OCI-LY3 (cell line): ENCODE data around the gene FGD6.

Source experiments
- CTCF ChIP-seq: fragments of 200-600, 300-600 bp; sonication (generic); IDR thresholded peaks from 2 replicates; pipeline ENCODE4 v1.5.1; 2014; ENCODE audit warnings: antibody characterized with exemption, low read length, low read depth
- EZH2phosphoT487 ChIP-seq: fragments of 200-600 bp; shearing (Covaris generic); IDR thresholded peaks from 2 replicates; pipeline ENCODE4 v1.6.1; 2018; ENCODE audit warnings: antibody characterized with exemption, mixed run types, low read depth

DNA sequence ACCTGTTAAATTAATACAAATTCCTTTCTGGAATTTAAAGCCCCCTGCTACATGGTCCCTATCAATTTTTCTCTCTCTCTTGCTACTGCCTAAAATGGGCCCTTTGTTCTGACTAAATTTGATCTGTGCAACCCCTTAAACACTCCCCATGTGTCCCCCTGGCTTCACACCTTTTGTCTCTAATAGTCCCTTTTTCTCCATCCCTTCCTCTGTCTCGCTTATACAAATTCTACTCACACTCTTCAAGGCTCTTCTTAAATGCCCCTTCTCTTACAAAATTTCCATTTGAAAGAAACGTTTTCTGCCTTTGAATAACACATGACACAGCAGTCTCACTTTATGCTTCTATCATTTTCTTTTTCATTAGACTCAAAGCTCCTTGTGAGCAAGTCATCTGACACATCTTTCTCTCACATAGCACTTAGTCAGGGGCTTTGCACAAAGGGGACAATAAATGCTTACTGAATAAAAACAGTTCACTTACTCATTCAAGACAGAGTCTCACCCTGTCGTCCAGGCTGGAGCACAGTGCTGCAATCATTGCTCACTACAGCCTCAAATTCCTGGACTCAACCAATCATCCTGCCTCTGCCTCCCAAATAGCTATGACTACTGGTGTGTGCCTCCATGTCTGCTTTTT, 102.4 kb downstream of the FGD6 start:
- TF ChIP-seq CTCF (no peak), EZH2phosphoT487 (no peak)
